HL-60/S4 treated with retinoic acid at 250 ng/mL for 4 days and 3 days (cell line): Measurements from ENCODE around the gene HINFP.
"Not testable (repeated sequence)": the region's sequence is repeated elsewhere in the genome, so short reads cannot be mapped to it uniquely, and the experiment has no call there.

Experiments used
- in situ Hi-C: fragments of 300-500 bp; cut with MboI; formaldehyde crosslinking; loops from 2 replicates; pipeline ENCODE4 v1.7.0; 2022; ENCODE audit warnings: low sequenced_read_pairs

HINFP gene

GRCh38 chr11:119154178-119154577 lies 32.8 kb downstream of the HINFP start:
- in situ Hi-C loops = no loop called here

DNA sequence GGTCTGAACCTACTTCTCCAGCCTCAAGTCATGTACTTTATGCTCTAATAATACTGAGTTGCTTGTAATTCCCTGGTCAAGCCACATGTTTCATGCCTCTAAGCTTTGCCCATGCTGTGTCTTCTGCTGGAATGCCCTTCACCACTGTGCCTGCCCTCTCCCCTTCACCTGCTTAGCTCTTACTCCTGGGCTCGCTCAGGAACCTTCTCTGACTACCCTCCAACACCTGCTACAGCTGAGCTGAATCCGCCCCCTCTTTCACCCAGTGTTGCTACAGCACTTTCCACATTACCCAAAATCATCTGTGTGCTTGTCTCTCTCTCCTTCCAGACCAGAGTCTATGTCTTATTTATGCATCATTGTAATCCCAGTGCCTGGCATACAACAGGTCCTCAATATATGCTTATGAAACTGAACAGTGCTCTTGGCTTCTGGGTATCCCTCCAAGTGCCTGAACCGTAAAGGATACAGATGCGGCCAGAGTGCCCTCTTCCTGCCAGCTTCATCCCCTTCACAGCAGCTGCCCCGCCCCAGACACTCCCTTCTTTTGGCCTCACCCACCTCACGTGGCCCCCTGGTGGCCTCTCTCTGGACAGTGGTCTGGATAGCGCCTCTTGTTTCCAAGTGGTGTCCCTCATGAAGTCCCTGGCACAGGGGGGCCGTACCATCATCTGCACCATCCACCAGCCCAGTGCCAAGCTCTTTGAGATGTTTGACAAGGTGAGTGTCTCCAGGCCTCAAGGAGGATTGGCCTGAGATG lies 34.5 kb downstream of the HINFP start:
- in situ Hi-C loops = no loop called here

DNA sequence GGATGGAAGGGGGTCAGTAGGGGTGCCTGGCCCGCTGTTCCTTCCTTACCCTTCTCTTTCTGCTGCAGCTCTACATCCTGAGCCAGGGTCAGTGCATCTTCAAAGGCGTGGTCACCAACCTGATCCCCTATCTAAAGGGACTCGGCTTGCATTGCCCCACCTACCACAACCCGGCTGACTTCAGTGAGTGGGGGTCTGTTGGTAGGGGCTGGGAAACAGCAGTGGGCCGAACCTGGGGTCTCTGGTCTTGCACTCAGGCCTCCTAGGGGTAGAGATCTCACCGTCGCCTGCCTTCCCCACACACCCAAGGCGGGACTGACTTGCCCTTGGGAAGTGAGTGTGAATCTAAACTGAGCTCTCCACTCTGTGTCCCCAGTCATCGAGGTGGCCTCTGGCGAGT lies 35.1 kb downstream of the HINFP start:
- in situ Hi-C loops = no loop called here

- in situ Hi-C loops = no loop called here
Measured at GRCh38 chr11:119157063-119157462, 35.7 kb downstream of the HINFP start.

DNA sequence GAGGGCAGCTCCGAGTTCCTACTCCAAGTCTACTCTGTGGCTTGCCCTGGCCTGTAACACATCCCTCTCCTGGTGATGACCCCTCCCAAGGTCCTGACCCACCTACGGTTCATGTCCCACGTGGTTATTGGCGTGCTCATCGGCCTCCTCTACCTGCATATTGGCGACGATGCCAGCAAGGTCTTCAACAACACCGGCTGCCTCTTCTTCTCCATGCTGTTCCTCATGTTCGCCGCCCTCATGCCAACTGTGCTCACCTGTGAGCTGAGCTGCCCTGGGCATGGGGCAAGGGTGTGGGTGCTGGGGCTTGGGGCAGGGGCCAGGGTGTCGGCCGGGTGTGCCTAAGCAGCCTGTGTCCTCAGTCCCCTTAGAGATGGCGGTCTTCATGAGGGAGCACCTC lies 37.1 kb downstream of the HINFP start:
- in situ Hi-C loops = no loop called here

DNA sequence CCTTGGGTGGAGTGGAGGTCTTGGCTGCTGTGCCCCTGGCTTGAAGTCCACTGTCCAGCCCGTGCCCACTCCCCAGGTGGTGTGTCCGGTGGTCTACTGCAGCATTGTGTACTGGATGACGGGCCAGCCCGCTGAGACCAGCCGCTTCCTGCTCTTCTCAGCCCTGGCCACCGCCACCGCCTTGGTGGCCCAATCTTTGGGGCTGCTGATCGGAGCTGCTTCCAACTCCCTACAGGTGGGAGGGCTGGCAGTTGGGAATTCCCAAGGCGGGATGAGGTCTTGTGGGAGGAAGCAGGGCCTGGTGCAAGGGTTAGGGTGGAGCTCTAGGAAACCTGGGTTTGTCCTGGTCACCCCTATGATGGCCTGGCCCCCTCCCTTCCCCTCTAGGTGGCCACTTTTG lies 38.8 kb downstream of the HINFP start:
- in situ Hi-C loops = no loop called here

- in situ Hi-C loops = no loop called here
Measured at GRCh38 chr11:119161871-119162270, 40.5 kb downstream of the HINFP start.

DNA sequence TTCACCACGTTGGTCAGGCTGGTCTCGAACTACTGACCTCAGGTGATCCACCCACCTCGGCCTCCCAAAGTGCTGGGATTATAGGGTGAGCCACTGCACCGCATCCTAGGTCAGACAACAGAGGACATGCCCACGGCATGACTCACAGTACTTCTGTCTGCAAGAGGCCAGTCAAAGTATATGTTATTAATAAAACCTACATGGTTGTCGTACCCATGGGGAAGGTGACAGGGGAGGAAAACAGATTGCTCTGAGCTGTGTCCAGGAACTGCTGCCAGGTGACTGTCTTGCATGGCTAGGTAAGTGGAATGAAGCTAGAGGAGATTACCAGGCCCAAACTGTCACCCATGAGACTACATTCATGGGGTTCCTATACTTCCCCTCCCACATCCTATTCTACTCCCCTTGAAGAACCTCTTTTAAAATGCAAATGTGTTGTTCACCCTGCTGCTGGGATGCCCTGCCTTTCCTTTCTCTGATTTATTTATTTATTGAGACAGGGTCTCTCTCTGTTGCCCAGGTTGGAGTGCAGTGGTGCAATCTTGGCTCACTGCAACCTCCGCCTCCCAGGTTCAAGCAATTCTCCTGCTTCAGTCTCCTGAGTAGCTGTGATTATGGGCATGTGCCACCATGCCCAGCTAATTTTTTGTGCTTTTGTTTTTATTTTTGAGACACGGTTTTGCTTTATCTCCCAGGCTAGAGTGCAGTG lies 45.1 kb downstream of the HINFP start:
- in situ Hi-C loops = no loop called here

GRCh38 chr11:119167077-119167458 lies 45.7 kb downstream of the HINFP start:
- in situ Hi-C loops = not testable (repeated sequence)

- in situ Hi-C loops = no loop called here
Measured at GRCh38 chr11:119167933-119168332, 46.6 kb downstream of the HINFP start.

GRCh38 chr11:119168471-119169281 lies 47.3 kb downstream of the HINFP start, which contains the start of gene NLRX1:
TSS of gene NLRX1 (plus strand) at chr11:119168725. CDS start at chr11:119171404, 2,679 bp downstream.
- in situ Hi-C loops = no loop called here

DNA sequence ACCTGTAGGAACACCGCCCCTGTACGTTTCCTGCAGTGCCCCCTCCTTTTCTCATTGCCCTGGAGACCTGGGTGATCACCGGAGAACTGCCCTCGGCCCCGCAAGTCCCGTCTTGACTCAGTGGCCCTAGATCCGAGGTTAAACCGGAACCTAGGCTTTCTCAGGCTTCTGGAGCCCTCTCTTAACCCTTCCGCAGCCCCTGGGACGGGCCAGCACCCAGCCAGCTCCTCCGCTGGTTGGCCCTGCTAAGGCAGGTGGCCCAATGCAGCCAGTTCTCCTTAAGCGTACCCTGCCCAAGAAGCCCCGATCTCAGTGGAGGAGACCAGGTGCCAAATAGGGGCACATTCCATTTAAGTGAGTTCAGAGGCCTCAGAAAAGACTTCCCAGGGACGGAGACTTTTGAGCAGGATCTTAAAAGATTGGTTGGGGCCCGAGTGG lies 47.9 kb downstream of the HINFP start:
- in situ Hi-C loops = no loop called here

- in situ Hi-C loops = no loop called here
Measured at GRCh38 chr11:119172513-119172912, 51.1 kb downstream of the HINFP start.

- in situ Hi-C loops = no loop called here
Measured at GRCh38 chr11:119173453-119173852, 52.1 kb downstream of the HINFP start.

- in situ Hi-C loops = no loop called here
Measured at GRCh38 chr11:119175493-119176077, 54.2 kb downstream of the HINFP start.

- in situ Hi-C loops = no loop called here
Measured at GRCh38 chr11:119178166-119178680, 56.8 kb downstream of the HINFP start.

DNA sequence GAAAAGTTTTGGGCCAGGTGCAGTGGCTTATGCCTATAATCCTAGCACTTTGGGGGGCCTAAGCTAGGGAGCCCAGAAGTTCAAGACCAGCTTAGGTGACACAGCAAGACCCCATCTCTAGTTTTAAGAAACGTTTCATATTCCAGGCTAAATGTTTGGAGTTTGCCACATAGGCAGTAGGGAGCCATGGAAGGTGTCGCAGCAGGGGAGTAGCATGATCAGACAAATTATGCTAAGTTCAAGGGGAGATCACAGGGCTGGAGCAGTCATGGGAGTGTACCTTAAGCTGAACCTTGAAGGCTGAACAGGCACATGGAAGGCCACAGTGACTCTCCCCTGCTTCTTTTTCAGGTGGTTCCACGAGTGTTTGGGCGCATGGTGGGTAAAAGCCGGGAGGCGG lies 58.0 kb downstream of the HINFP start:
- in situ Hi-C loops = no loop called here

DNA sequence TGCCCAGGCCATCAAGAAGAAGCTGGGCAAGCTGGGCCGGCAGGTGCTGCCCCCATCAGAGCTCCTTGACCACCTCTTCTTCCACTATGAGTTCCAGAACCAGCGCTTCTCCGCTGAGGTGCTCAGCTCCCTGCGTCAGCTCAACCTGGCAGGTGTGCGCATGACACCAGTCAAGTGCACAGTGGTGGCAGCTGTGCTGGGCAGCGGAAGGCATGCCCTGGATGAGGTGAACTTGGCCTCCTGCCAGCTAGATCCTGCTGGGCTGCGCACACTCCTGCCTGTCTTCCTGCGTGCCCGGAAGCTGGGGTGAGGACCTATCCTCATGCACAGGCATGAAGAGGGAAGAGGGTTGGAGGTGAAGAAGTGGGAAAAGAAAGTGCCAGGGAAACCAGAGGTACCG lies 58.6 kb downstream of the HINFP start:
- in situ Hi-C loops = no loop called here

- in situ Hi-C loops = no loop called here
Measured at GRCh38 chr11:119180729-119181676, 59.6 kb downstream of the HINFP start.
